Measurements from ENCODE around the gene AADAT. TPM values are rescaled to one million over a fixed set of nuclear protein-coding genes. Genes with fewer than 3 reads are reported as not detected.
"Not testable (repeated sequence)": the region's sequence is repeated elsewhere in the genome, so short reads cannot be mapped to it uniquely, and the experiment has no call there.

Gene AADAT
- total RNA-seq (2014; rRNA removed; shearing (Covaris generic)) = 10.7 and 14.5 TPM in 2 replicates
- polyA plus RNA-seq (2014; cell fraction: nucleus; rRNA removed) = 14.5 and 15.9 TPM in 2 replicates

GRCh38 chr4:170089668-170090351, at the start of gene AADAT:
Gene AADAT (minus strand): TSS chr4:170089956. CDS start chr4:170089690, 266 bp downstream.
- peak; percentile 68 for DNase-seq (ENCODE audit: extremely low read depth, low read depth)

DNA sequence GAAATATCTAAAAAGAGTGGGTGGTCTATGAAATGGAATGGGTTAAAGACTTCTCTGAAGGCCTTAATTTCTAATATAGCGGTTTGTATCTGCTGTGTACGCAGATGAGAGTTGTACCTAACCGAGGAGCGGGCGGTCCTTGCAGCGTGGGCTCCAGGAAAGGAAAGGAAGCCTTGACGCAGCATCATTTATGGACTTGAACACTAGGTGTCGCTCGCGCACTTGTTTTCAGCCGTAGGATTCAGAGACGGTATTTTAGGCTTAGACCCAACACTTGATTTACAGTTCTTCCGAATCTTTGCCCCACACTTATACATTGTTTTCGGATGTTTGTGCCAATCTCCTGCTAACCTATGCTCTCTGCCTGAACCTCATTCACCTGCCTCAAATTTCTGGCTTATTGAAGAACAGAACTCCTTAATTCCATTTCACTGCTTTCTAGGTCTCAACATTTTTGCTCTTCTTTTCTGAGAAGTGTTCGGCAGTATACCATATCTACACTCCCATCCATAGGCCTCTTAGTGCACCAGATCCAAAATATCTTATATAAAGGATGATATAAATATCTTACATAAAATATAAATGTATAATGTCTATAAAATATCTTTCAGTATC, 48.9 kb upstream of the AADAT start:
- DNase-seq (ENCODE audit: extremely low read depth, low read depth) = peak; percentile 66

GRCh38 chr4:170137927-170138326, 48.2 kb upstream of the AADAT start:
- no peak for DNase-seq (ENCODE audit: extremely low read depth, low read depth)

GRCh38 chr4:170137466-170137865, 47.7 kb upstream of the AADAT start:
- no peak for DNase-seq (ENCODE audit: extremely low read depth, low read depth)

GRCh38 chr4:170134821-170135220, 45.1 kb upstream of the AADAT start:
- DNase-seq (ENCODE audit: extremely low read depth, low read depth) = no peak

DNA sequence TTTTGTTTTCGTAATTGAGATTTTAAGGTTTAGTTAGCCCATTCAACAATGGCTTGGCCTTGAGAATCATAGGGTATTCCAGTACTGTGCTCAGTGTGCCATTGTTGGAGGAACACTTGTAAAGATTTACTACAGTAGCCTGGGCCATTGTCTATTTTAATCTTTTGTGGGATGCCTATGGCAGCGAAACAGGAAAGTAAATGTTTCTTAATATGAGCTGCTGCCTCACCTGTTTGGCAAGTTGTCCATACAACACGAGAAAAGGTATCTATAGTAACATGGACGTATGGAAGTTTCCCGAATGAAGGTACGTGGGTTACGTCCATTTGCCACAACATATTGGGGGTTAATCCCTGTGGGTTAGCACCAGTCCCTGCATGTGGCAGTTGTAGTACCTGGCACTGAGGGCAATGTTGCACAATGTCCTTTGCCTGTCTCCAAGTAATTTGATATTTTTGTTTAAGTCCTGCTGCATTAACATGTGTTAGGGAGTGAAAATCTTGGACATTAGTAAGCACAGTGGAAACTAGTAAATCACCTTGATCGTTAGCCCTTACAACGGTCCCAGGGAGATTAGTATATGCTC, 38.6 kb upstream of the AADAT start:
- no peak for DNase-seq (ENCODE audit: extremely low read depth, low read depth)

GRCh38 chr4:170127758-170128157, 38.0 kb upstream of the AADAT start:
- no peak for DNase-seq (ENCODE audit: extremely low read depth, low read depth)

GRCh38 chr4:170124406-170124805, 34.6 kb upstream of the AADAT start:
- no peak for DNase-seq (ENCODE audit: extremely low read depth, low read depth)

DNA sequence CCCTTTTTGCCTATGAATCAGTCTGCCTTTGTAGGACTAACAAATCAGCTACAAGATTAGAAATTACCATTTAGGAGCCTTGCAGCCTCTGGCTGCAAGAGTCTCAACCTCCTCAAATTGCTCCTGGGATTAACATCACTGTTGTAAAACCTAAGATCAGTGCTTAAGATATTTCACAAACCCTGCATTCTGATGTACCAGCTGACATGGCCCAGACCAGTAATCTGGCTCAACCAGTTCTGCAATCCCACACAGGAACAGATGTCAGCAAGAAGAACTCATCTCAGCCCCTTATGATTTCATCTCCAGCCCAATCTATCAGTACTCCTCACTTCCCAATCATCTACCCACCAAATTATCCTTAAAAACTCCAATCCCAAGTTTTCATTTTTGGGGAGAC, 32.5 kb upstream of the AADAT start:
- no peak for DNase-seq (ENCODE audit: extremely low read depth, low read depth)

DNA sequence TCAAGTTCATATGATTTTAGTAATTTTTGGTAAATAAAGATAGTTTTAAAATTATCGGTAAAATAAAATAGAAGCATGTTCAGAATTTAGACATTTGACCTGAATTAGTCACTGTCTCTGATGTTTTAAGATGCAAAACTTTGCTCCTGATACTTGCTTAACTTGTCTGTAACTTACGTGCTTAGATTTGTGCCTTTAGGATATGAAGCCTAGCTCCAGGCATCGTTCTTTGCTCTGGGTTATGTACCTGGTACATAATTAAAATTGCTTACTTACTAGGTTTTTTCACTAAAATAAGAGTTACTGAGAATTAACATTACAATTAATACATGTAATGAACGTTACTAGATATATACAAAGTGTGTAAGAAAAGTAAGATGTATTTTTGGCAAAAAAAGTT, 24.9 kb upstream of the AADAT start:
- DNase-seq (ENCODE audit: extremely low read depth, low read depth) = no peak

DNA sequence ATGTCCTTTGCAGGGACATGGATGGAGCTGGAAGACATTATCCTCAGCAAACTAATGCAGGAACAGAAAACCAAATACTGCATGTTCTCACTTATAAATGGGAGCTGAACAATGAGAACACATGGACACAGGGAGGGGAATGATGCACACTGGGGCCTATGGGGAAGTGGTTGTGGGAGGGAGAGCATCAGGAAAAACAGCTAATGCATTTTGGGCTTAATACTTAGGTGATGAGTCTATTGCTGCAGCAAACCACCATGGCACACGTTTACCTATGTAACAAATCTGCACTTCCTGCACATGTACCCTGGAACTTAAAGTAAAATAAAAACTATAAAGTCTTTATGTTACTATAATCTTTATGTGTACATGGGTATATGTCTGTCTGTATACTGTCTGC, 24.4 kb upstream of the AADAT start:
- not testable (repeated sequence) for DNase-seq (ENCODE audit: extremely low read depth, low read depth)

- DNase-seq (ENCODE audit: extremely low read depth, low read depth) = no peak
Measured at GRCh38 chr4:170111546-170111945, 21.8 kb upstream of the AADAT start.

GRCh38 chr4:170111085-170111484, 21.3 kb upstream of the AADAT start:
- no peak for DNase-seq (ENCODE audit: extremely low read depth, low read depth)

GRCh38 chr4:170110285-170110672, 20.5 kb upstream of the AADAT start:
- no peak for DNase-seq (ENCODE audit: extremely low read depth, low read depth)

DNA sequence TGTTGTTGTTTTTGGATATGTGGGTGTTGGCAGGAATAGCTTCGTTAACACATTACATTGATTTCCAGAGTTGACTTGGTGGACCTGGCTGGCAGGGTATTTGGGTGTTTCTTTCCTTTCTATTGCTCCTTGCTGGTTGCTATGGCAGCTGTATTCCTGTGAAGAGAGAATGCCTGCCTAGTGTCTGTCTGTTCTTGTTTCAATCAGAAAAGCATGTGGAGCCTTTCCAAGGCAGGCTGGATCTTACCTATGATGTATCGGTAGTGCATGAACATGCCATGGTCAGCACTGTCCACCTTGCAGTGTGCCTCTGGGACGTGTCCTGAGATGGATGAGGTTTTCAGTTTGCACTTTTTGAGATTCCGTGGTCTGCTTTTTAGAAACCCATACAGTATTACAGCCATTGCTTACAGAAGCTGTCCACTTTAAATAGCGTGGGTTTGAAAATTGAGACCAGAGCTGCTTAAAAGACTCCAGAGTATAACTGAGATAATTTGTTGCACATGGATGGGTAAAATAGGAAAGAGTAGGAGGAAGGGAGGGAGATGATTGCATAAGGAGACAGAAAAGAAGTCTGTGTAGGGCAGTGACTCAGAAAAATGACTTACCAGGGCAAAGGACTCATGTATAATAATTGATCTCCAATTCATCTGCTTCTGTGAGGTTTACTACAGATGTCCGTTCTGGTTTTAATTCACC, 20.0 kb upstream of the AADAT start:
- DNase-seq (ENCODE audit: extremely low read depth, low read depth) = no peak

- DNase-seq (ENCODE audit: extremely low read depth, low read depth) = no peak
Measured at GRCh38 chr4:170106900-170107299, 17.1 kb upstream of the AADAT start.

GRCh38 chr4:170102426-170102825, 12.7 kb upstream of the AADAT start:
- no peak for DNase-seq (ENCODE audit: extremely low read depth, low read depth)

DNA sequence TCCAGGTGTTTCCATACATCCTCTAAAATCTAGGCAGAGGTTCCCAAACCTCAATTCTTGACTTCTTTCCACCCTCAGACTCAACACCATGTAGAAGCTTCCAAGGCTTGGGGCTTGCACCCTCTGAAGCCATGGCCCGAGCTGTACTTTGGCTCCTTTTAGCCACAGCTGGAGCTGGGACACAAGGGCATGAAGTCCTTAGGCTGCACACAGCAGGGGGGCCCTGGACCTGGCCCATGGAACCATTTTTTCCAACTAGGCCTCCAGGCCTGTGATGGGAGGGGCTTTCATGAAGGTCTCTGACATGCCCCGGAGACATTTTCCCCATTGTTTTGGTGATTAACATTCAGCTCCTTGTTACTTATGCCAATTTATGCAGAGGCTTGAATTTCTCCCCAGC, 8.4 kb upstream of the AADAT start:
- DNase-seq (ENCODE audit: extremely low read depth, low read depth) = not testable (repeated sequence)

GRCh38 chr4:170097681-170098080, 7.9 kb upstream of the AADAT start:
- no peak for DNase-seq (ENCODE audit: extremely low read depth, low read depth)

- DNase-seq (ENCODE audit: extremely low read depth, low read depth) = no peak
Measured at GRCh38 chr4:170093973-170094535, 4.3 kb upstream of the AADAT start.

DNA sequence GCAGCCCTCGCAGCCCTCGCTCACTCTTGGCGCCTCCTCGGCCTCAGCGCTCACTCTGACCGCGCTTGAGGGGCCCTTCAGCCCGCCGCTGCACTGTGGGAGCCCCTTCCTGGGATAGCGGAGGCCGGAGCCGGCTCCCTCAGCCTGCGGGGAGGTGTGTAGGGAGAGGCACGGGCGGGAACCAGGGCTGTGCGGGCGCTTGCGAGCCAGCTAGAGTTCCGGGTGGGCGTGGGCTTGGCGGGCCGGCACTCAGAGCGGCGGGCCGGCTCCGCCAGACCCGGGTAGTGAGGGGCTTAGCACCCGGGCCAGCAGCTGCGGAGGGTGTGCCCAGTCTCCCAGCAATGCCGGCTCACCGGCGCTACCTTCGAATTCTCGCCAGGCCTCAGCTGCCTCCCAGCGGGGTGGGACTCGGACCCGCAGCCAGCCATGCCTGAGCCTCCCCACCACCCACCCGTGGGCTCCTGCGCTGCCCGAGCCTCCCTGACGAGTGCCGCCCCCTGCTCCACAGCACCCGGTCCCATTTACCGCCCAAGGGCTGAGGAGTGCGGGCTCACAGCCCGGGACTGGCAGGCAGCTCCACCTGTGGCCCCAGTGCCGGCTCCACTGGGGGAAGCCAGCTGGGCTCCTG, 1.4 kb upstream of the AADAT start:
- no peak for DNase-seq (ENCODE audit: extremely low read depth, low read depth)
